ENCODE data around the gene SCNN1A. TPM values are rescaled to one million over a fixed set of nuclear protein-coding genes. Genes with fewer than 3 reads are reported as not detected.

The SCNN1A gene
- total and polyA plus RNA-seq, 2 of the 13 experiments (the other 11 are each of a cell fraction or from before 2014, with no cell fraction given): 1.5 to 14.6 TPM

- TF ChIP-seq TAF15 (IDR thresholded peaks at IDR 0.05; ENCODE audit: low read depth, low read length, poor library complexity, severe bottlenecking) (no peak), ZNF512B (CRISPR knock-in tag; IDR thresholded peaks at IDR 0.05; ENCODE audit: borderline replicate concordance) (peak; percentile 80; the same call in 1 of the 2 replicates), GZF1 (CRISPR knock-in tag; IDR thresholded peaks at IDR 0.05) (0 out of 2 replicates have a peak, but pooled peaks have one; percentile 43), MED1 (CRISPR knock-in tag; IDR thresholded peaks at IDR 0.05) (0 out of 2 replicates have a peak, but pooled peaks have one; percentile 20), LCORL (IDR thresholded peaks at IDR 0.05) (no peak), LCORL (CRISPR knock-in tag; IDR thresholded peaks at IDR 0.05) (peak; percentile 69), ZFX (CRISPR knock-in tag; IDR thresholded peaks at IDR 0.05; ENCODE audit: low read depth) (no peak), THAP11 (CRISPR knock-in tag; IDR thresholded peaks at IDR 0.05) (peak; percentile 47; the same call in 1 of the 2 replicates), ARNTL (CRISPR knock-in tag; IDR thresholded peaks at IDR 0.05) (peak; percentile 70; the same call in 1 of the 2 replicates), RERE (CRISPR knock-in tag; IDR thresholded peaks at IDR 0.05; ENCODE audit: low read depth) (no peak), KAT8 (CRISPR knock-in tag; IDR thresholded peaks at IDR 0.05) (0 out of 2 replicates have a peak, but pooled peaks have one; percentile 50), YEATS4 (CRISPR knock-in tag; IDR thresholded peaks at IDR 0.05; ENCODE audit: borderline replicate concordance) (peak; percentile 33; the same call in 1 of the 2 replicates), MEIS2 (CRISPR knock-in tag; IDR thresholded peaks at IDR 0.05) (0 out of 2 replicates have a peak, but pooled peaks have one; percentile 61), POLR2A (IDR thresholded peaks at IDR 0.05; ENCODE audit: insufficient read depth in 1 of 2, low read depth in 2 of 2, low read length in 2 of 2) (no peak), PITX1 (CRISPR knock-in tag; IDR thresholded peaks at IDR 0.05) (peak; percentile 77; the same call in 1 of the 2 replicates), ELF1 (CRISPR knock-in tag; IDR thresholded peaks at IDR 0.05) (peak; percentile 43; the same call in 1 of the 2 replicates), NONO (IDR thresholded peaks at IDR 0.05) (no peak), NONO (CRISPR knock-in tag; conservative IDR thresholded peaks at IDR 0.05) (peak; percentile 49; the same call in 1 of the 2 replicates), MLX (CRISPR knock-in tag; IDR thresholded peaks at IDR 0.05) (0 out of 2 replicates have a peak, but pooled peaks have one; percentile 40), ZMYM3 (CRISPR knock-in tag; IDR thresholded peaks at IDR 0.05) (0 out of 2 replicates have a peak, but pooled peaks have one; percentile 19)
These were observed 48.1 kb upstream of the SCNN1A start (continued) for GRCh38 chr12:6423267-6424007.

Data from HepG2 (cell line).